Measurements from ENCODE around the gene GNPAT.

The GNPAT gene

GRCh38 chr1:231213831-231214573, 27.0 kb upstream of the GNPAT start:
- DNase-seq (ENCODE audit: low spot score), result no peak
- no peak overlapping the region for H3K4me3 ChIP-seq
- H3K27ac ChIP-seq, result no peak overlapping the region
- no peak for TF ChIP-seq CTCF (IDR thresholded peaks at IDR 0.05)

- Histone ChIP-seq H3K27ac (no peak overlapping the region), H3K4me3 (no peak overlapping the region)
- no peak for TF ChIP-seq CTCF (IDR thresholded peaks at IDR 0.05)
- no peak for DNase-seq (ENCODE audit: low spot score)
Measured at GRCh38 chr1:231214918-231215680, 25.9 kb upstream of the GNPAT start.

GRCh38 chr1:231215681-231216385, 25.2 kb upstream of the GNPAT start:
- no peak for DNase-seq (ENCODE audit: low spot score)
- H3K4me3 ChIP-seq, result no peak overlapping the region
- no peak overlapping the region for H3K27ac ChIP-seq
- TF ChIP-seq CTCF (IDR thresholded peaks at IDR 0.05), result no peak

GRCh38 chr1:231216498-231216897, 24.5 kb upstream of the GNPAT start:
- Histone ChIP-seq H3K4me3 (no peak overlapping the region), H3K27ac (no peak overlapping the region)
- TF ChIP-seq CTCF (IDR thresholded peaks at IDR 0.05), result no peak
- no peak for DNase-seq (ENCODE audit: low spot score)

- H3K27ac ChIP-seq, result no peak overlapping the region
- H3K4me3 ChIP-seq, result no peak overlapping the region
- no peak for DNase-seq (ENCODE audit: low spot score)
- TF ChIP-seq CTCF (IDR thresholded peaks at IDR 0.05), result no peak
Measured at GRCh38 chr1:231217056-231217455, 24.0 kb upstream of the GNPAT start.

- TF ChIP-seq CTCF (IDR thresholded peaks at IDR 0.05), result no peak
- no peak for DNase-seq (ENCODE audit: low spot score)
- Histone ChIP-seq H3K4me3 (no peak overlapping the region), H3K27ac (no peak overlapping the region)
Measured at GRCh38 chr1:231218078-231218477, 22.9 kb upstream of the GNPAT start.
